GM23338 (cell line): Measurements from ENCODE around the gene PTGER4. TPM values are rescaled to one million over a fixed set of nuclear protein-coding genes. Genes with fewer than 3 reads are reported as not detected.
"Not testable (repeated sequence)": the region's sequence is repeated elsewhere in the genome, so short reads cannot be mapped to it uniquely, and the experiment has no call there.

Source experiments
- ATAC-seq: fragments of 200-7000 bp; cut with Tn5 transposase; 3 replicates; pipeline ENCODE4 v1.9.1; 2020
- DNase-seq: peaks from one replicate; pipeline ENCODE4 v3.0.0-alpha.2; 2015; ENCODE audit warnings: low spot score
- H2AFZ ChIP-seq: fragments of 200-600 bp; sonication (generic); 2 replicates; pipeline ENCODE4 v1.8.0; 2016; ENCODE audit warnings: antibody characterized with exemption, mild to moderate bottlenecking, moderate library complexity
- H3F3A ChIP-seq: fragments of 200-600 bp; sonication (generic); replicated peaks from 2 replicates; pipeline ENCODE4 v1.8.0; 2017; ENCODE audit warnings: antibody characterized with exemption, mixed run types, low read depth
- H3K27ac ChIP-seq: fragments of 200-600 bp; sonication (generic); 2 replicates; pipeline ENCODE4 v1.6.1; 2016; ENCODE audit warnings: low read depth
- H3K27me3 ChIP-seq: fragments of 200-600 bp; sonication (generic); 2 replicates; pipeline ENCODE4 v1.8.0; 2016; ENCODE audit warnings: mild to moderate bottlenecking, mixed run types, moderate library complexity; ENCODE audit not compliant: insufficient read depth
- H3K36me3 ChIP-seq: fragments of 200-600 bp; sonication (generic); 2 replicates; pipeline ENCODE4 v1.8.0; 2016; ENCODE audit warnings: mild to moderate bottlenecking; ENCODE audit not compliant: insufficient read depth
- H3K4me1 ChIP-seq: fragments of 200-600 bp; sonication (generic); 2 replicates; pipeline ENCODE4 v1.8.0; 2016; ENCODE audit warnings: mild to moderate bottlenecking, moderate library complexity; ENCODE audit not compliant: insufficient read depth
- H3K4me2 ChIP-seq: fragments of 200-600 bp; sonication (generic); 2 replicates; pipeline ENCODE4 v1.7.1; 2017; ENCODE audit warnings: mixed run types
- H3K4me3 ChIP-seq: fragments of 200-600 bp; sonication (generic); 2 replicates; pipeline ENCODE4 v1.6.1; 2016; ENCODE audit warnings: mixed run types
- H3K79me2 ChIP-seq: fragments of 200-600 bp; sonication (generic); replicated peaks from 2 replicates; pipeline ENCODE4 v1.8.0; 2017; ENCODE audit warnings: mild to moderate bottlenecking; ENCODE audit not compliant: insufficient read depth
- H3K9me2 ChIP-seq: fragments of 200-600 bp; sonication (generic); 2 replicates; pipeline ENCODE4 v1.8.0; 2017; ENCODE audit not compliant: insufficient read depth
- H4K20me1 ChIP-seq: fragments of 200-600 bp; sonication (generic); replicated peaks from 2 replicates; pipeline ENCODE4 v1.8.0; 2017; ENCODE audit warnings: mild to moderate bottlenecking; ENCODE audit not compliant: insufficient read depth
- H3K27ac Mint-ChIP-seq: 2 replicates; pipeline ENCODE4 v1.8.0; 2020; ENCODE audit warnings: inconsistent platforms, mild to moderate bottlenecking, moderate library complexity, mixed read lengths
- H3K27me3 Mint-ChIP-seq: 3 replicates; pipeline ENCODE4 v1.8.0; 2022; ENCODE audit warnings: low read depth, mild to moderate bottlenecking, moderate library complexity, mixed read lengths, inconsistent platforms; ENCODE audit not compliant: insufficient read depth, poor library complexity
- H3K36me3 Mint-ChIP-seq: 3 replicates; pipeline ENCODE4 v1.8.0; 2021; ENCODE audit warnings: low read depth, mild to moderate bottlenecking, inconsistent platforms, moderate library complexity, mixed read lengths
- H3K4me1 Mint-ChIP-seq: 3 replicates; pipeline ENCODE4 v1.8.0; 2020; ENCODE audit warnings: mild to moderate bottlenecking, inconsistent platforms, mixed read lengths
- H3K4me3 Mint-ChIP-seq: 3 replicates; pipeline ENCODE4 v1.8.0; 2021; ENCODE audit warnings: moderate library complexity, mild to moderate bottlenecking, inconsistent platforms, mixed read lengths
- H3K9me3 Mint-ChIP-seq: 3 replicates; pipeline ENCODE4 v1.8.0; 2020; ENCODE audit warnings: moderate library complexity, mild to moderate bottlenecking, inconsistent platforms, mixed read lengths
- polyA plus RNA-seq: library from polyadenylated mRNA; unstranded; fragments of >200 nt; fragmentation: Nextera tagmentation; extraction: Ambion mirVana; gene quantifications from 2 replicates; pipeline ENCODE4 v1.2.1, GENCODE V29; 2016
- total RNA-seq: library from RNA; depleted of rRNA; stranded (reverse); fragments of >200 nt; shearing (Covaris generic); gene quantifications from 2 replicates; pipeline ENCODE4 v1.2.3, GENCODE V29; 2014
- TF ChIP-seq, protein P1 (sequence below): fragments of 250-450 bp; sonication (Bioruptor Pico); IDR thresholded peaks from 2 replicates; pipeline ENCODE4 v1.5.0; 2020; ENCODE audit warnings: mild to moderate bottlenecking, moderate library complexity

The PTGER4 gene
- total and polyA plus RNA-seq, 2 experiments from 2014 or later, result 0.82 to 4.4 TPM

DNA sequence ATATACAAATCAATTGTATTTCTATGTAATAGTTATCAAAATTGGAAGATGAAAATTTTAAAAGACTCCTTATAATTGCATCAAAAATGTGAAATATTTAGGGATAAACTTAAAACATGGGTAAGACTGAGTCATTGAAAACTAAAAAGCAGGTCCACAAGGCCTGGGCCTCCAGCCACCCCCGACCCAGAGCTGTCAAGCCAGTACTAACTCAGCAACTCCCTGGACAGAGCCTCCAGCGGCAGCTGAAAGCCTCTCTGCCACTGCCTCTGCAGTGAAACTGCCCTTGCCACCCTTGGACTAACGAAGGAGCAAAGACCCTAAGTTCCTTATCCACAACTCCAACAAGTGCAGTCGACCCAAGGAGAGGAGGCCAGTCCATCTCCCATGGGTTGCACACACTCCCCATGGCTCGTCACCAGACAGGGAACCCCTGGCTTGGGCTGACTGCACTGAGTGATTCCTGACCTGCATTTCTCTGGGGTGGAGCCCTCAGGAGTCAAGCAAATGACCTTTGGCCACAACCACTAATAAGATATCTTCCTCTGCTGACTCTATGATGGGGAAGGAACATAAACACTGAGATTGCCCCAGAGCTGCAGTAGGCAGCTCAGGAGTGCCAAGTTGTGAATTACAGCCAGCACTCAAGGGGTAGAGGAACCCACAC is 20.5 kb downstream of the PTGER4 start (continued):
- TF ChIP-seq, protein P1, sequence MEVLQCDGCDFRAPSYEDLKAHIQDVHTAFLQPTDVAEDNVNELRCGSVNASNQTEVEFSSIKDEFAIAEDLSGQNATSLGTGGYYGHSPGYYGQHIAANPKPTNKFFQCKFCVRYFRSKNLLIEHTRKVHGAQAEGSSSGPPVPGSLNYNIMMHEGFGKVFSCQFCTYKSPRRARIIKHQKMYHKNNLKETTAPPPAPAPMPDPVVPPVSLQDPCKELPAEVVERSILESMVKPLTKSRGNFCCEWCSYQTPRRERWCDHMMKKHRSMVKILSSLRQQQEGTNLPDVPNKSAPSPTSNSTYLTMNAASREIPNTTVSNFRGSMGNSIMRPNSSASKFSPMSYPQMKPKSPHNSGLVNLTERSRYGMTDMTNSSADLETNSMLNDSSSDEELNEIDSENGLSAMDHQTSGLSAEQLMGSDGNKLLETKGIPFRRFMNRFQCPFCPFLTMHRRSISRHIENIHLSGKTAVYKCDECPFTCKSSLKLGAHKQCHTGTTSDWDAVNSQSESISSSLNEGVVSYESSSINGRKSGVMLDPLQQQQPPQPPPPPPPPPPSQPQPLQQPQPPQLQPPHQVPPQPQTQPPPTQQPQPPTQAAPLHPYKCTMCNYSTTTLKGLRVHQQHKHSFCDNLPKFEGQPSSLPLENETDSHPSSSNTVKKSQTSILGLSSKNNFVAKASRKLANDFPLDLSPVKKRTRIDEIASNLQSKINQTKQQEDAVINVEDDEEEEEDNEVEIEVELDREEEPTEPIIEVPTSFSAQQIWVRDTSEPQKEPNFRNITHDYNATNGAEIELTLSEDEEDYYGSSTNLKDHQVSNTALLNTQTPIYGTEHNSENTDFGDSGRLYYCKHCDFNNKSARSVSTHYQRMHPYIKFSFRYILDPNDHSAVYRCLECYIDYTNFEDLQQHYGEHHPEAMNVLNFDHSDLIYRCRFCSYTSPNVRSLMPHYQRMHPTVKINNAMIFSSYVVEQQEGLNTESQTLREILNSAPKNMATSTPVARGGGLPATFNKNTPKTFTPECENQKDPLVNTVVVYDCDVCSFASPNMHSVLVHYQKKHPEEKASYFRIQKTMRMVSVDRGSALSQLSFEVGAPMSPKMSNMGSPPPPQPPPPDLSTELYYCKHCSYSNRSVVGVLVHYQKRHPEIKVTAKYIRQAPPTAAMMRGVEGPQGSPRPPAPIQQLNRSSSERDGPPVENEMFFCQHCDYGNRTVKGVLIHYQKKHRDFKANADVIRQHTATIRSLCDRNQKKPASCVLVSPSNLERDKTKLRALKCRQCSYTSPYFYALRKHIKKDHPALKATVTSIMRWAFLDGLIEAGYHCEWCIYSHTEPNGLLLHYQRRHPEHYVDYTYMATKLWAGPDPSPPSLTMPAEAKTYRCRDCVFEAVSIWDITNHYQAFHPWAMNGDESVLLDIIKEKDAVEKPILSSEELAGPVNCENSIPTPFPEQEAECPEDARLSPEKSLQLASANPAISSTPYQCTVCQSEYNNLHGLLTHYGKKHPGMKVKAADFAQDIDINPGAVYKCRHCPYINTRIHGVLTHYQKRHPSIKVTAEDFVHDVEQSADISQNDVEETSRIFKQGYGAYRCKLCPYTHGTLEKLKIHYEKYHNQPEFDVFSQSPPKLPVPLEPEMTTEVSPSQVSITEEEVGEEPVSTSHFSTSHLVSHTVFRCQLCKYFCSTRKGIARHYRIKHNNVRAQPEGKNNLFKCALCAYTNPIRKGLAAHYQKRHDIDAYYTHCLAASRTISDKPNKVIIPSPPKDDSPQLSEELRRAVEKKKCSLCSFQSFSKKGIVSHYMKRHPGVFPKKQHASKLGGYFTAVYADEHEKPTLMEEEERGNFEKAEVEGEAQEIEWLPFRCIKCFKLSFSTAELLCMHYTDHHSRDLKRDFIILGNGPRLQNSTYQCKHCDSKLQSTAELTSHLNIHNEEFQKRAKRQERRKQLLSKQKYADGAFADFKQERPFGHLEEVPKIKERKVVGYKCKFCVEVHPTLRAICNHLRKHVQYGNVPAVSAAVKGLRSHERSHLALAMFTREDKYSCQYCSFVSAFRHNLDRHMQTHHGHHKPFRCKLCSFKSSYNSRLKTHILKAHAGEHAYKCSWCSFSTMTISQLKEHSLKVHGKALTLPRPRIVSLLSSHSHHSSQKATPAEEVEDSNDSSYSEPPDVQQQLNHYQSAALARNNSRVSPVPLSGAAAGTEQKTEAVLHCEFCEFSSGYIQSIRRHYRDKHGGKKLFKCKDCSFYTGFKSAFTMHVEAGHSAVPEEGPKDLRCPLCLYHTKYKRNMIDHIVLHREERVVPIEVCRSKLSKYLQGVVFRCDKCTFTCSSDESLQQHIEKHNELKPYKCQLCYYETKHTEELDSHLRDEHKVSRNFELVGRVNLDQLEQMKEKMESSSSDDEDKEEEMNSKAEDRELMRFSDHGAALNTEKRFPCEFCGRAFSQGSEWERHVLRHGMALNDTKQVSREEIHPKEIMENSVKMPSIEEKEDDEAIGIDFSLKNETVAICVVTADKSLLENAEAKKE (CRISPR knock-in tag), result no peak

DNA sequence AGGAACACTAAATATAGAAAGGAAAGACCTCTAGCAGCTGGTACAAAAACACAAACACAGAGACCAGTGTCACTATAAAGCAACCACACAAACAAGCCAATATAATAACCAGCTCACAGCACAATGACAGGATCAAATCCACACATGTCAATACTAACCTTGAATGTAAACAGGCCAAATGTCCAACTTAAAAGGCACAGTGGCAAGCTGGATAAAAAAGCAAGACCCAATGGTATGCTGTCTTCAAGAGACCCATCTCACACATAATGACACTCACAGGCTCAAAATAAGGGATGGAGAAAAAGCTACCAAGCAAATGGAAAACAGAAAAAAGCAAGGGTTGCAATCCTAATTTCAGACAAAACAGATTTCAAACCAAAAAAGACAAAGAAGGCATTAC is 22.3 kb downstream of the PTGER4 start:
- not testable (repeated sequence) for H3K4me1 ChIP-seq, H3K4me2 ChIP-seq, H3K27ac Mint-ChIP-seq, H4K20me1 ChIP-seq, H3K4me1 Mint-ChIP-seq, H3F3A ChIP-seq, H3K4me3 ChIP-seq, H3K79me2 ChIP-seq, H3K36me3 ChIP-seq, ATAC-seq, H3K9me2 ChIP-seq, H3K27ac ChIP-seq, DNase-seq, H2AFZ ChIP-seq, H3K27me3 ChIP-seq, H3K27me3 Mint-ChIP-seq, H3K4me3 Mint-ChIP-seq
- Mint-ChIP-seq H3K9me3 (peaks cover 17% of the 10 kb centered on the region; the same call in 2 of the 3 replicates), H3K36me3 (peaks cover 16% of the 10 kb centered on the region; the same call in 2 of the 3 replicates)

DNA sequence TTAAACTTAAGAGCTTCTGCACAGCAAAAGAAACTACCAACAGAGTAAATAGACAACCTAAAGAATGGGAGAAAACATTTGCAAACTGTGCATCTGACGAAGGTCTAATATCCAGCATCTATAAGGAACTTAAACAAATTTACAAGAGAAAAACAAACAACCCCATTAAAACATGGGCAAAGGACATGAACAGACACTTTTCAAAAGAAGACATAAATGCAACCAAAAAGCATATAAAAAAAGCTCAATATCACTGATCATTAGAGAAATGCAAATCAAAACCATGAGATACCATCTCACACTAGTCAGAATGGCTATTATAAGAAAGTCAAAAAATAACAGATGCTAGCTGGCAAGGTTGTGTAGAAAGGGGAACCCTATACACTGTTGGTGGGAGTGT is 25.8 kb downstream of the PTGER4 start:
- H3K27me3 Mint-ChIP-seq, ATAC-seq: not testable (repeated sequence)

DNA sequence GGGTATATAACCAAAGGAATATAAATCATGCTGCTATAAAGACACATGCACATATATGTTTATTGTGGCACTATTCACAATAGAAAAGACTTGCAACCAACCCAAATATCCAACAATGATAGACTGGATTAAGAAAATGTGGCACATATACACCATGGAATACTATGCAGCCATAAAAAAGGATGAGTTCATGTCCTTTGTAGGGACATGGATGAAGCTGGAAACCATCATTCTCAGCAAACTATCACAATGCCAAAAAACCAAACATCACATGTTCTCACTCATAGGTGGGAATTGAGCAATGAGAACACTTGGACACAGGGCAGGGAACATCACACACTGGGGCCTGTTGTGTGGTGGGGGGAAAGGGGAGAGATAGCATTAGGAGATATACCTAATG is 30.9 kb downstream of the PTGER4 start:
- H3K4me3 Mint-ChIP-seq, H3K9me3 Mint-ChIP-seq, H3K4me3 ChIP-seq, H3K36me3 ChIP-seq, H3K27me3 ChIP-seq, H2AFZ ChIP-seq, H4K20me1 ChIP-seq, H3K4me2 ChIP-seq, H3K4me1 Mint-ChIP-seq, H3K9me2 ChIP-seq, H3K27me3 Mint-ChIP-seq, DNase-seq, H3K27ac ChIP-seq, H3F3A ChIP-seq, H3K4me1 ChIP-seq, H3K79me2 ChIP-seq, H3K36me3 Mint-ChIP-seq, ATAC-seq, H3K27ac Mint-ChIP-seq: not testable (repeated sequence)

More for the DNA sequence above, 25.8 kb downstream of the PTGER4 start:
- not testable (repeated sequence) for H3K4me3 ChIP-seq, H3K27me3 ChIP-seq, H3K27ac Mint-ChIP-seq, H2AFZ ChIP-seq, DNase-seq, H3K79me2 ChIP-seq, H3F3A ChIP-seq, H3K4me1 ChIP-seq, H3K4me1 Mint-ChIP-seq, H3K36me3 ChIP-seq, H3K4me3 Mint-ChIP-seq, H3K4me2 ChIP-seq, H3K9me2 ChIP-seq, H3K27ac ChIP-seq, H4K20me1 ChIP-seq
- Mint-ChIP-seq H3K9me3 (peaks cover 22% of the 10 kb centered on the region; the same call in 2 of the 3 replicates), H3K36me3 (peaks cover 18% of the 10 kb centered on the region; the same call in 2 of the 3 replicates)
